Neural cell (in vitro differentiated cells): Measurements from ENCODE around the gene LLGL2. TPM values are rescaled to one million over a fixed set of nuclear protein-coding genes. Genes with fewer than 3 reads are reported as not detected.

Source experiments
- H2AFZ ChIP-seq: fragments of 200-600, 300-800 bp; sonication (generic), shearing (Covaris generic); 2 replicates; pipeline ENCODE4 v1.6.0; 2014; ENCODE audit warnings: low read depth, mild to moderate bottlenecking, antibody characterized with exemption, low read length, moderate library complexity
- H3F3A ChIP-seq: fragments of 200-600 bp; shearing (Covaris generic); 2 replicates; pipeline ENCODE4 v1.6.1; 2016; ENCODE audit warnings: mild to moderate bottlenecking, moderate library complexity, mixed read lengths, antibody characterized with exemption, low read length; ENCODE audit not compliant: insufficient read depth, poor library complexity, severe bottlenecking
- H3K27ac ChIP-seq: fragments of 200-600, 300-800 bp; sonication (generic), shearing (Covaris generic); 2 replicates; pipeline ENCODE4 v1.5.1; 2014; ENCODE audit warnings: mild to moderate bottlenecking, low read length, moderate library complexity
- H3K27me3 ChIP-seq: fragments of 300-800, 200-600 bp; sonication (generic), shearing (Covaris generic); 2 replicates; pipeline ENCODE4 v1.6.0; 2014; ENCODE audit warnings: mild to moderate bottlenecking, low read depth, low read length, moderate library complexity; ENCODE audit not compliant: insufficient read depth
- H3K36me3 ChIP-seq: fragments of 300-800, 200-600 bp; sonication (generic), shearing (Covaris generic); 2 replicates; pipeline ENCODE4 v1.5.1; 2014; ENCODE audit warnings: mild to moderate bottlenecking, antibody characterized with exemption, low read length, moderate library complexity; ENCODE audit not compliant: insufficient read depth
- H3K4me2 ChIP-seq: fragments of 300-800, 200-600 bp; sonication (generic), shearing (Covaris generic); 2 replicates; pipeline ENCODE4 v1.6.0; 2014; ENCODE audit warnings: mild to moderate bottlenecking, low read length
- H3K4me3 ChIP-seq: fragments of 300-800, 200-600 bp; sonication (generic), shearing (Covaris generic); 2 replicates; pipeline ENCODE4 v1.5.1; 2014; ENCODE audit warnings: mild to moderate bottlenecking, low read length, moderate library complexity
- H3K79me2 ChIP-seq: fragments of 200-600 bp; shearing (Covaris generic); replicated peaks from 2 replicates; pipeline ENCODE4 v1.6.0; 2014; ENCODE audit warnings: mild to moderate bottlenecking, low read length, moderate library complexity; ENCODE audit not compliant: insufficient read depth
- H3K9ac ChIP-seq: fragments of 300-800, 200-600 bp; sonication (generic), shearing (Covaris generic); 2 replicates; pipeline ENCODE4 v1.6.1; 2016; ENCODE audit warnings: mild to moderate bottlenecking, low read length, mixed read lengths
- H3K9me2 ChIP-seq: fragments of 200-600 bp; shearing (Covaris generic); 2 replicates; pipeline ENCODE4 v1.6.1; 2016; ENCODE audit warnings: mild to moderate bottlenecking, low read length, mixed read lengths; ENCODE audit not compliant: insufficient read depth
- H3K9me3 ChIP-seq: fragments of 200-600, 300-800 bp; sonication (generic), shearing (Covaris generic); 2 replicates; pipeline ENCODE4 v1.6.1; 2016; ENCODE audit warnings: mild to moderate bottlenecking, mixed run types, low read length, moderate library complexity, mixed read lengths
- H4K20me1 ChIP-seq: fragments of 200-600 bp; shearing (Covaris generic); 2 replicates; pipeline ENCODE4 v1.6.1; 2016; ENCODE audit warnings: mild to moderate bottlenecking, mixed run types; ENCODE audit not compliant: insufficient read depth
- CTCF ChIP-seq: fragments of 450-650 bp; IDR thresholded peaks from 2 replicates; pipeline ENCODE4 v1.5.1; 2014; ENCODE audit warnings: antibody characterized with exemption, mild to moderate bottlenecking, moderate library complexity; ENCODE audit not compliant: poor library complexity, severe bottlenecking
- EP300 ChIP-seq: fragments of 450-650 bp; conservative IDR thresholded peaks from 2 replicates; pipeline ENCODE4 v1.6.1; 2014; ENCODE audit warnings: antibody characterized with exemption, mild to moderate bottlenecking, moderate library complexity; ENCODE audit not compliant: poor library complexity, severe bottlenecking
- EZH2 ChIP-seq: fragments of 200-600, 300-800 bp; shearing (Covaris generic), sonication (generic); IDR thresholded peaks from 2 replicates; pipeline ENCODE4 v1.6.1; 2014; ENCODE audit warnings: antibody characterized with exemption, low read length, borderline replicate concordance, mild to moderate bottlenecking; ENCODE audit not compliant: insufficient read depth, poor library complexity, severe bottlenecking
- MXI1 ChIP-seq: fragments of 450-650 bp; conservative IDR thresholded peaks from 2 replicates; pipeline ENCODE4 v1.6.1; 2014; ENCODE audit warnings: antibody characterized with exemption, mild to moderate bottlenecking; ENCODE audit not compliant: poor library complexity, severe bottlenecking
- POLR2AphosphoS5 ChIP-seq: IDR thresholded peaks from 2 replicates; pipeline ENCODE4 v1.6.1; 2012
- RAD21 ChIP-seq: fragments of 450-650 bp; conservative IDR thresholded peaks from 2 replicates; pipeline ENCODE4 v1.6.1; 2014; ENCODE audit warnings: antibody characterized with exemption, mild to moderate bottlenecking, moderate library complexity
- SMC3 ChIP-seq: fragments of 450-650 bp; conservative IDR thresholded peaks from 2 replicates; pipeline ENCODE4 v1.6.1; 2014; ENCODE audit warnings: antibody characterized with exemption, mild to moderate bottlenecking, moderate library complexity; ENCODE audit not compliant: poor library complexity
- TAF1 ChIP-seq: IDR thresholded peaks from 2 replicates; pipeline ENCODE4 v1.6.1; 2012; ENCODE audit warnings: low read depth
- polyA plus RNA-seq: library from polyadenylated mRNA; depleted of rRNA; stranded (reverse); fragments of >200 nt; gene quantifications from 2 replicates; pipeline ENCODE4 v1.2.3, GENCODE V29; 2014
- TF ChIP-seq, protein P1 (sequence below): IDR thresholded peaks from 2 replicates; pipeline ENCODE4 v1.6.1; 2012; ENCODE audit warnings: borderline replicate concordance

LLGL2 gene
- polyA plus RNA-seq, 1 donor from 2014 or later: 0.95 TPM

- H3K36me3 ChIP-seq: no peaks in the 10 kb centered on the region
- no peaks in the 10 kb centered on the region for H3K9me2 ChIP-seq
- H3K27me3 ChIP-seq: no peaks in the 10 kb centered on the region
- peaks cover 17% of the 10 kb centered on the region for H3K79me2 ChIP-seq
- no peak overlapping the region for H2AFZ ChIP-seq
- H3F3A ChIP-seq: no peaks in the 10 kb centered on the region
- no peak overlapping the region for H3K4me2 ChIP-seq
- no peak for TF ChIP-seq POLR2AphosphoS5
- TF ChIP-seq SMC3: no peak
- TF ChIP-seq EP300: no peak
- TF ChIP-seq, protein P1, sequence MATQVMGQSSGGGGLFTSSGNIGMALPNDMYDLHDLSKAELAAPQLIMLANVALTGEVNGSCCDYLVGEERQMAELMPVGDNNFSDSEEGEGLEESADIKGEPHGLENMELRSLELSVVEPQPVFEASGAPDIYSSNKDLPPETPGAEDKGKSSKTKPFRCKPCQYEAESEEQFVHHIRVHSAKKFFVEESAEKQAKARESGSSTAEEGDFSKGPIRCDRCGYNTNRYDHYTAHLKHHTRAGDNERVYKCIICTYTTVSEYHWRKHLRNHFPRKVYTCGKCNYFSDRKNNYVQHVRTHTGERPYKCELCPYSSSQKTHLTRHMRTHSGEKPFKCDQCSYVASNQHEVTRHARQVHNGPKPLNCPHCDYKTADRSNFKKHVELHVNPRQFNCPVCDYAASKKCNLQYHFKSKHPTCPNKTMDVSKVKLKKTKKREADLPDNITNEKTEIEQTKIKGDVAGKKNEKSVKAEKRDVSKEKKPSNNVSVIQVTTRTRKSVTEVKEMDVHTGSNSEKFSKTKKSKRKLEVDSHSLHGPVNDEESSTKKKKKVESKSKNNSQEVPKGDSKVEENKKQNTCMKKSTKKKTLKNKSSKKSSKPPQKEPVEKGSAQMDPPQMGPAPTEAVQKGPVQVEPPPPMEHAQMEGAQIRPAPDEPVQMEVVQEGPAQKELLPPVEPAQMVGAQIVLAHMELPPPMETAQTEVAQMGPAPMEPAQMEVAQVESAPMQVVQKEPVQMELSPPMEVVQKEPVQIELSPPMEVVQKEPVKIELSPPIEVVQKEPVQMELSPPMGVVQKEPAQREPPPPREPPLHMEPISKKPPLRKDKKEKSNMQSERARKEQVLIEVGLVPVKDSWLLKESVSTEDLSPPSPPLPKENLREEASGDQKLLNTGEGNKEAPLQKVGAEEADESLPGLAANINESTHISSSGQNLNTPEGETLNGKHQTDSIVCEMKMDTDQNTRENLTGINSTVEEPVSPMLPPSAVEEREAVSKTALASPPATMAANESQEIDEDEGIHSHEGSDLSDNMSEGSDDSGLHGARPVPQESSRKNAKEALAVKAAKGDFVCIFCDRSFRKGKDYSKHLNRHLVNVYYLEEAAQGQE: no peak
- no peak for TF ChIP-seq CTCF
- no peak for TF ChIP-seq EZH2
- no peak for TF ChIP-seq RAD21
- no peak for TF ChIP-seq MXI1
- no peak for TF ChIP-seq TAF1
- no peaks in the 10 kb centered on the region for H4K20me1 ChIP-seq
- no peak overlapping the region for H3K27ac ChIP-seq
- no peaks in the 10 kb centered on the region for H3K9me3 ChIP-seq
- H3K9ac ChIP-seq: no peak overlapping the region
- peak overlapping the region; percentile 13 for H3K4me3 ChIP-seq
Observed at GRCh38 chr17:75511610-75512575, 13.6 kb upstream of the LLGL2 start.

DNA sequence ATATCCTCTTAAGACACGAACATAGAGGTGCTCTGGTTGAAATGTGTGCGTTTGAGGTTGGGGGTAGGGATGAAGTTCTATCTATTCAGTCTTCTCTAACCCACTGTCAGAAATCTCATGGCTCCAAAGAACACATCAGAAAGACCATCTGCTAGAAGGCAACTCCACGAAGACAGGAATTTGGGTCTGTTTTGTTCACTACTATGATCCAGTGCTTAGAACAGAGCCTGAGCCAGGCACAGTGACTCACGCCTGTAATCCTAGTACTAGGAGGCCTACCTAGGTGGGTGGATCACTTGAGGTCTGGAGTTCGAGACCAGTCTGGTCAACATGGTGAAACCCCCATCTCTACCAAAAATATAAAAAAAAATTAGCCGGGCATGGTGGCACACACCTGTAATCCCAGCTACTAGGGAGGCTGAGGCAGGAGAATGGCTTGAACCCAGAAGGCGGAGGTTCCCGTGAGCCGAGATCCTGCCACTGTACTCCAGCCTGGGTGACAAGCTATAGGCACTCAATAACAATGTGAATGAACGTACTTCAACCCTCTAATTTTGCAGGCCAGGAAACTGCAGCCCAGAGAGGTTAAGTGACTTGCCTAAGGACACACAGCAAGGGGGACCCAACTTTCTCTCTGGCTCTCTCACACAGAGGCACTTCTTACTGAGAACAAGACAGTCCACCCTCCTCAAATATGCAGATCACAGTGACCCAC, 12.4 kb upstream of the LLGL2 start:
- H3K79me2 ChIP-seq: peaks cover 17% of the 10 kb centered on the region
- no peak for TF ChIP-seq SMC3
- TF ChIP-seq EZH2: no peak
- no peak for TF ChIP-seq MXI1
- TF ChIP-seq, protein P1: no peak
- TF ChIP-seq RAD21: no peak
- TF ChIP-seq TAF1: no peak
- no peak for TF ChIP-seq CTCF
- no peak for TF ChIP-seq EP300
- TF ChIP-seq POLR2AphosphoS5: no peak
- H3F3A ChIP-seq: no peaks in the 10 kb centered on the region
- no peak overlapping the region for H2AFZ ChIP-seq
- H3K36me3 ChIP-seq: no peaks in the 10 kb centered on the region
- no peaks in the 10 kb centered on the region for H3K9me2 ChIP-seq
- no peak overlapping the region for H3K27ac ChIP-seq
- peak overlapping the region; percentile 95 for H3K4me3 ChIP-seq
- H3K4me2 ChIP-seq: no peak overlapping the region
- no peaks in the 10 kb centered on the region for H3K9me3 ChIP-seq
- H4K20me1 ChIP-seq: no peaks in the 10 kb centered on the region
- no peak overlapping the region for H3K9ac ChIP-seq
- no peaks in the 10 kb centered on the region for H3K27me3 ChIP-seq
